ENCODE results near the gene TMPRSS2.

DNA sequence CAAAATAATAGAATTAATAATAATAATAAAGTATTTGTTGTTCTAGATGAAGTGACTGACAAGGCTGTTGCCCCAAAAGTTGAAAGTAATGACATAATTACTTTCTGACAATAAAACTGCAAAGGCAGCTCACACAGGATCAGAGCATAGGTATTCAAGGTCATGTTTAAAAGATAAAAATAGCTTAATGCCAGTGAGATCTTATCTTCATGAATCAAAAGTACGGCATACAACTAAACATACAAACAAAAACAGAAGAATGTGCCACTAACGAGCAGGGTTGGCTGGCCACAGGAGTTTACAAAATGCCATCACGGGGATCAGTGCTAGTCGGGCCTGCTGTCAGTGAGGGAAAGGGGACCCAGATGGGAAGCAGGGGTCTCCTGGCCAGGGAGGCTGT, 22.4 kb upstream of the TMPRSS2 start:
- TF ChIP-seq, protein P1, sequence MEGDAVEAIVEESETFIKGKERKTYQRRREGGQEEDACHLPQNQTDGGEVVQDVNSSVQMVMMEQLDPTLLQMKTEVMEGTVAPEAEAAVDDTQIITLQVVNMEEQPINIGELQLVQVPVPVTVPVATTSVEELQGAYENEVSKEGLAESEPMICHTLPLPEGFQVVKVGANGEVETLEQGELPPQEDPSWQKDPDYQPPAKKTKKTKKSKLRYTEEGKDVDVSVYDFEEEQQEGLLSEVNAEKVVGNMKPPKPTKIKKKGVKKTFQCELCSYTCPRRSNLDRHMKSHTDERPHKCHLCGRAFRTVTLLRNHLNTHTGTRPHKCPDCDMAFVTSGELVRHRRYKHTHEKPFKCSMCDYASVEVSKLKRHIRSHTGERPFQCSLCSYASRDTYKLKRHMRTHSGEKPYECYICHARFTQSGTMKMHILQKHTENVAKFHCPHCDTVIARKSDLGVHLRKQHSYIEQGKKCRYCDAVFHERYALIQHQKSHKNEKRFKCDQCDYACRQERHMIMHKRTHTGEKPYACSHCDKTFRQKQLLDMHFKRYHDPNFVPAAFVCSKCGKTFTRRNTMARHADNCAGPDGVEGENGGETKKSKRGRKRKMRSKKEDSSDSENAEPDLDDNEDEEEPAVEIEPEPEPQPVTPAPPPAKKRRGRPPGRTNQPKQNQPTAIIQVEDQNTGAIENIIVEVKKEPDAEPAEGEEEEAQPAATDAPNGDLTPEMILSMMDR (IDR thresholded peaks at IDR 0.05; ENCODE audit: extremely low read depth in 1 of 2, insufficient read depth in 1 of 2, low read depth in 1 of 2, low read length in 2 of 2), result no peak
- TF ChIP-seq POLR2AphosphoS5 (IDR thresholded peaks at IDR 0.05; ENCODE audit: insufficient read depth, low read depth, low read length), result no peak

Measured in endothelial cell of umbilical vein (primary cell).